MG63 (cell line): Measurements from ENCODE around the gene DLEU7. TPM values are rescaled to one million over a fixed set of nuclear protein-coding genes. Genes with fewer than 3 reads are reported as not detected.
A peak's percentile ranks its signal among the peaks of the same experiment; 100 is the strongest.

Source experiments
- DNase-seq: peaks from one replicate; pipeline ENCODE4 v3.0.0-alpha.2; 2020
- H3K27me3 ChIP-seq: fragments of 250-450 bp; sonication (Bioruptor Pico); 2 replicates; pipeline ENCODE4 v1.5.1; 2020; ENCODE audit warnings: mild to moderate bottlenecking, moderate library complexity
- H3K36me3 ChIP-seq: fragments of 250-450 bp; sonication (Bioruptor Pico); 2 replicates; pipeline ENCODE4 v1.5.1; 2020; ENCODE audit warnings: mild to moderate bottlenecking, moderate library complexity
- H3K4me3 ChIP-seq: fragments of 250-450 bp; sonication (Bioruptor Pico); 2 replicates; pipeline ENCODE4 v1.5.1; 2020; ENCODE audit warnings: mild to moderate bottlenecking, moderate library complexity
- H3K9me3 ChIP-seq: fragments of 250-450 bp; sonication (Bioruptor Pico); 2 replicates; pipeline ENCODE4 v1.5.1; 2020; ENCODE audit warnings: mild to moderate bottlenecking, moderate library complexity
- total RNA-seq: library from RNA; depleted of rRNA; stranded (reverse); fragments of >200 nt; shearing (Covaris generic); gene quantifications from 2 replicates; pipeline ENCODE4 v1.2.3, GENCODE V29; 2014; ENCODE audit warnings: low replicate concordance

Gene DLEU7
- total RNA-seq, 1 experiment from 2014 or later, result not detected

GRCh38 chr13:50850445-50850844 is 7.0 kb upstream of the DLEU7 start:
- Histone ChIP-seq H3K9me3 (no peaks in the 10 kb centered on the region), H3K4me3 (no peak overlapping the region), H3K27me3 (no peaks in the 10 kb centered on the region), H3K36me3 (no peaks in the 10 kb centered on the region)
- DNase-seq, result no peak

- no peaks in the 10 kb centered on the region for H3K36me3 ChIP-seq
- DNase-seq, result no peak
- H3K9me3 ChIP-seq, result no peaks in the 10 kb centered on the region
- H3K27me3 ChIP-seq, result no peaks in the 10 kb centered on the region
- no peak overlapping the region for H3K4me3 ChIP-seq
Observed at GRCh38 chr13:50847501-50847900, 4.0 kb upstream of the DLEU7 start.

GRCh38 chr13:50846861-50847475 is 3.5 kb upstream of the DLEU7 start:
- no peak for DNase-seq
- no peak overlapping the region for H3K4me3 ChIP-seq
- H3K36me3 ChIP-seq, result no peaks in the 10 kb centered on the region
- no peaks in the 10 kb centered on the region for H3K9me3 ChIP-seq
- no peaks in the 10 kb centered on the region for H3K27me3 ChIP-seq

GRCh38 chr13:50845211-50845610 is 1.7 kb upstream of the DLEU7 start:
- H3K9me3 ChIP-seq, result no peaks in the 10 kb centered on the region
- H3K36me3 ChIP-seq, result no peaks in the 10 kb centered on the region
- no peaks in the 10 kb centered on the region for H3K27me3 ChIP-seq
- DNase-seq, result peak; percentile 74
- H3K4me3 ChIP-seq, result no peak overlapping the region

- Histone ChIP-seq H3K27me3 (no peaks in the 10 kb centered on the region), H3K36me3 (no peaks in the 10 kb centered on the region), H3K9me3 (no peaks in the 10 kb centered on the region), H3K4me3 (no peak overlapping the region)
- no peak for DNase-seq
Observed at GRCh38 chr13:50844084-50844875, 788 bp upstream of the DLEU7 start.

GRCh38 chr13:50842990-50843256 is 569 bp downstream of the DLEU7 start:
- DNase-seq, result no peak
- H3K27me3 ChIP-seq, result no peaks in the 10 kb centered on the region
- no peaks in the 10 kb centered on the region for H3K36me3 ChIP-seq
- H3K4me3 ChIP-seq, result no peak overlapping the region
- H3K9me3 ChIP-seq, result no peaks in the 10 kb centered on the region

- no peak for DNase-seq
- Histone ChIP-seq H3K4me3 (no peak overlapping the region), H3K9me3 (no peaks in the 10 kb centered on the region), H3K27me3 (no peaks in the 10 kb centered on the region; the same call in 1 of the 2 replicates), H3K36me3 (no peaks in the 10 kb centered on the region)
Observed at GRCh38 chr13:50842251-50842989, 1.1 kb downstream of the DLEU7 start.

GRCh38 chr13:50841786-50842185 is 1.7 kb downstream of the DLEU7 start:
- Histone ChIP-seq H3K27me3 (no peaks in the 10 kb centered on the region; the same call in 1 of the 2 replicates), H3K9me3 (no peaks in the 10 kb centered on the region), H3K4me3 (no peak overlapping the region), H3K36me3 (no peaks in the 10 kb centered on the region)
- DNase-seq, result no peak

- no peak overlapping the region for H3K4me3 ChIP-seq
- H3K27me3 ChIP-seq, result no peaks in the 10 kb centered on the region; the same call in 1 of the 2 replicates
- H3K36me3 ChIP-seq, result no peaks in the 10 kb centered on the region
- H3K9me3 ChIP-seq, result no peaks in the 10 kb centered on the region
- no peak for DNase-seq
Observed at GRCh38 chr13:50840284-50840683, 3.2 kb downstream of the DLEU7 start.

- Histone ChIP-seq H3K4me3 (no peak overlapping the region), H3K27me3 (no peaks in the 10 kb centered on the region; the same call in 1 of the 2 replicates), H3K9me3 (no peaks in the 10 kb centered on the region), H3K36me3 (no peaks in the 10 kb centered on the region)
- DNase-seq, result no peak
Observed at GRCh38 chr13:50839828-50840227, 3.7 kb downstream of the DLEU7 start.

GRCh38 chr13:50838701-50839100 is 4.8 kb downstream of the DLEU7 start:
- no peak for DNase-seq
- H3K9me3 ChIP-seq, result no peaks in the 10 kb centered on the region
- H3K27me3 ChIP-seq, result no peaks in the 10 kb centered on the region; the same call in 1 of the 2 replicates
- no peaks in the 10 kb centered on the region for H3K36me3 ChIP-seq
- H3K4me3 ChIP-seq, result no peak overlapping the region

- Histone ChIP-seq H3K27me3 (no peaks in the 10 kb centered on the region; the same call in 1 of the 2 replicates), H3K4me3 (no peak overlapping the region), H3K36me3 (no peaks in the 10 kb centered on the region), H3K9me3 (peaks cover under 1% of the 10 kb centered on the region; the same call in 1 of the 2 replicates)
- DNase-seq, result no peak
Observed at GRCh38 chr13:50838031-50838430, 5.5 kb downstream of the DLEU7 start.

GRCh38 chr13:50831512-50831911 is 12.0 kb downstream of the DLEU7 start:
- H3K27me3 ChIP-seq, result no peaks in the 10 kb centered on the region
- no peak for DNase-seq
- H3K36me3 ChIP-seq, result no peaks in the 10 kb centered on the region
- H3K9me3 ChIP-seq, result peaks cover 3% of the 10 kb centered on the region; the same call in 1 of the 2 replicates
- no peak overlapping the region for H3K4me3 ChIP-seq

GRCh38 chr13:50829896-50830295 is 13.6 kb downstream of the DLEU7 start:
- no peaks in the 10 kb centered on the region for H3K36me3 ChIP-seq
- H3K4me3 ChIP-seq, result no peak overlapping the region
- DNase-seq, result no peak
- no peaks in the 10 kb centered on the region for H3K27me3 ChIP-seq
- peaks cover 3% of the 10 kb centered on the region; the same call in 1 of the 2 replicates for H3K9me3 ChIP-seq

- H3K4me3 ChIP-seq, result no peak overlapping the region
- DNase-seq, result no peak
- no peaks in the 10 kb centered on the region for H3K27me3 ChIP-seq
- peaks cover 3% of the 10 kb centered on the region; the same call in 1 of the 2 replicates for H3K9me3 ChIP-seq
- no peaks in the 10 kb centered on the region for H3K36me3 ChIP-seq
Observed at GRCh38 chr13:50829226-50829625, 14.3 kb downstream of the DLEU7 start.

- no peak for DNase-seq
- Histone ChIP-seq H3K27me3 (no peaks in the 10 kb centered on the region), H3K9me3 (no peaks in the 10 kb centered on the region), H3K4me3 (no peak overlapping the region), H3K36me3 (no peaks in the 10 kb centered on the region)
Observed at GRCh38 chr13:50826035-50826434, 17.5 kb downstream of the DLEU7 start.

- DNase-seq, result no peak
- no peaks in the 10 kb centered on the region for H3K36me3 ChIP-seq
- no peaks in the 10 kb centered on the region for H3K9me3 ChIP-seq
- no peak overlapping the region for H3K4me3 ChIP-seq
- H3K27me3 ChIP-seq, result no peaks in the 10 kb centered on the region
Observed at GRCh38 chr13:50812242-50812641, 31.2 kb downstream of the DLEU7 start.
